Measurements from ENCODE around the gene MLKL. TPM values are rescaled to one million over a fixed set of nuclear protein-coding genes. Genes with fewer than 3 reads are reported as not detected.

MLKL gene
- polyA plus RNA-seq, 12 donors, result 1.9 to 12.0 (median 2.7) TPM; not detected in 1

GRCh38 chr16:74651841-74652240 is 48.8 kb downstream of the MLKL start:
- DNase-seq, result no peak

DNA sequence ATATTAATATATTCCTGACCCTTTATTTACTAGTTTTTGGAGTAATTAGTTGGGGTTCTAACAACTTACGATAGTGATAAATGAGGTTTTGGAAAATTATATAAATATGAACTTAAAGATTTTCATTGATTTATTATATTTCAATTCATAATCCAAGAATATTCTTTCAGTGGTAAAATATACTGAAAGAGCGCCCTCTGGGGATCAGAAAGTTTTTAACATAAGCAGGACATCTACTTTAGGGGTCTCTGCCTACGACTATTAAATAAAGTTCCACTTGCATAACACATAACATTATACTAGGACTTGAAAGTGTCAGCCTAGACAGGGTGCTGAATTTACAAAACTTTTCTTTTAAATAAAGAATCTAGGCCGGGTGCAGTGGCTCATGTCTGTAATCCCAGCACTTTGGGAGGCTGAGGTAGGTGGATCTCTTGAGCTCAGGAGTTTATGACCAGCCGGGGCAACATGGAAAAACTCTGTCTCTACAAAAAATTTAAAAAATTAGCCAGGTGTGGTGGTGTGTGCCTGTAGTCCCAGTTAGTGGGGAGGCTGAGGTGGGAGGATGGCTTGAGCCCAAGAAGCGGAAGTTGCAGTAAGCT is 49.6 kb downstream of the MLKL start:
- DNase-seq, result no peak

DNA sequence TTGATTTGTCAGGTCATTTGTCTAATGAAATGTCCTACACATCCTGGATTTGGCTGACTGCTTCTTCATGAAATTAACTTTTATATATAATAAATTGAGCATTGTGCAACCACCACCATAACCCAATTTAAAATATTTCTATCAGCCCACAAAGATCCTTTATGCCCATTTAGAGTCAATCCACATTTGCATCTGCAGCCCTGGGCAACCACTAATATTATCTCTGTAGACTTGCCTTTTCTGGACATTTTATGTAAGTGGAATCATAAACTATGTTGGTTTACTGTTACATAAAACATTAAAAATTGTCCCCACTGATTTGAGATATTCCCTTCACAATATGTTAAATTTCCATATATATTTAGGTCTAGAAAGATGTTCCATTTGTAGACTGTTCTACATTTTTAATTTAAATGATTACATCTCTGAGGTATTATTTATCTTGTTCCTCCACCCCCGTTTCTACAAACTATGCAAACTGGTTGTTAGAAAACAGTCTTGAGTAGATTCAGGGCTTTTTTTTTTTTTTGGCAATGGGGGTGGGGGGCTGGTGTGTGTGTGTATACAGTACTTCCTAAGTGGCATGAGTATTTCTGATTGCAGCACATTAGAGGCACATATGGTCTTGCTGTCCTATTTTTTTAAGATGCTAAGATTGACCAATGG is 50.7 kb downstream of the MLKL start:
- no peak for DNase-seq

- no peak for DNase-seq
Measured at GRCh38 chr16:74641969-74642368, 58.7 kb downstream of the MLKL start.

- no peak for DNase-seq
Measured at GRCh38 chr16:74637742-74638453, 62.8 kb downstream of the MLKL start.

GRCh38 chr16:74635303-74635702 is 65.4 kb downstream of the MLKL start:
- no peak for DNase-seq

DNA sequence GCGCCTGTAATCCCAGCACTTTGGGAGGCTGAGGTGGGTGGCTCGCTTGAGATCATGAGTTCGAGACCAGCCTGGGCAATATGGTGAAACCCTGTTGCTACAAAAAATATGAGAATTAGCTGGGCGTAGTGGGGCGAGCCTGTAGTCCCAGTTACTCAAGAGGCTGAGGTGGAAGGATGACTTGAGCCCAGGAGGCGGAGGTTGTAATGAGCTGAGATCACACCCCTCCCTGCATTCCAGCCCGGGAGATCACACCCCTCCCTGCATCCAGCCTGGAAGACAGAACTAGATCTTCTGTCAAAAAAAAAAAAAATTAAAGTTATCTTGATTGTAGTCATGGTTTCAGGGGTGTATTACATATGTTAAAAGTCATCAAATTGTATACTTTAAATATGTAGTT is 67.0 kb downstream of the MLKL start:
- DNase-seq, result no peak

- no peak for DNase-seq
Measured at GRCh38 chr16:74627506-74628220, 73.0 kb downstream of the MLKL start.

- no peak for DNase-seq
Measured at GRCh38 chr16:74626741-74627416, 73.8 kb downstream of the MLKL start.

- DNase-seq, result no peak
Measured at GRCh38 chr16:74625500-74626350, 74.9 kb downstream of the MLKL start.

DNA sequence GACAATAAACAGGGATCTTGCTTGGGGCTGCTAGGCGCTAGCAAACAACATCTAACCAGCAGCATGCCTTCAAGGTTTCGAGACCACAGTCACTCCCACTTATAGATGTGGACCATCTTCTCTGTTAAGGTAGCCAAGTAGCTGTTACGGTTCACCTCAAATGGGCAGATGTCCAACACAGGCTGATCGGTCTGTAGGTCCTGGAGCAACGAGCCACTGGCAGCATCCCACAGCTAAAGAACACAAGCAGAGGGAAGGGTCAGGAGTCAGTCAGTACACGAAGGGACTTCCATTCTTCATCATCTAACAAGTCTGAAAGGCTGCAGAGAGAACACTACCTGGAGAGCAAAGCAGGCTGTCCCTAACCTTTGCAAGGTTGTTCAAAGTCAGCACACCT is 76.8 kb downstream of the MLKL start:
- DNase-seq, result no peak

DNA sequence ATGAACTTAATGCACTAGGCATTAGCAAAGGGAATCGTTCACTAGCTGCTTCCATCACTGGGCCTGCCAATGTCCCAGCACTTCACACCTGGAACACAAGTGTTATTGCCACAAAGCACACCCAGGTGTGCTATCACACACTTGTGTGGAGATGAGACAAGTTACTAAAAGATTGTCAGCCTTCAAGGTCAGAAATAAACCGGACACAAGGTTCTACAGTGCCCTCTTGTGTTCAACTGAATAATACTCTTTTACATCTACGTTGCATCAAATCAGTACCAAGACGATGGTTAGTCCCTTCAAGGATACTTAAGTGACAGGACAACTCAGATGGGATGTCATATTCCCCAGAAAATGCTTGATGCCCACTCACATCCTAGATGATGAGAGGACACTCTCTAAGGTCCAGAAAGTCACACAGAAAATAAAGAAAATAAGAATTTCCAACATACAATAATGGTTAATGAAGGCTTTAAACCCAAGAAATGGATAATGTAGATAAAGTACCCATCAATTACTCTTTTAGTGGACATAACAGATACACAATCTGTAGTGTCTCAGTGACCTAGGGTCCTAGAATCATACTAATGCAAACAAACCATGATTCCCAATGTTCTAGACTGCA is 77.3 kb downstream of the MLKL start:
- peak; percentile 46 for DNase-seq

GRCh38 chr16:74622005-74622404 is 78.7 kb downstream of the MLKL start:
- DNase-seq, result no peak

Other genes with a start within 250 kb of the MLKL start
- gene GLG1, start 93.7 kb downstream of the MLKL start, polyA plus RNA-seq (ENCODE audit: insufficient read length in 12 of 12), result 100 to 1,000 TPM; 104 to 131 (median 119) TPM
- 10 to 100 TPM in 7 of 12 donors, 1 to 10 TPM in 4, not detected in 1; 6.1 to 20.4 (median 13.2) TPM for gene RFWD3, start 34.0 kb downstream of the MLKL start, polyA plus RNA-seq (ENCODE audit: insufficient read length in 12 of 12)
- gene FA2H, start 74.0 kb upstream of the MLKL start, polyA plus RNA-seq (ENCODE audit: insufficient read length in 12 of 12), result 1 to 10 TPM in 2 of 12 donors, under 1 TPM in 6, not detected in 4; 0.08 to 6.8 (median 0.15) TPM